ENCODE data around the gene USP49.

USP49 gene

GRCh38 chr6:41748542-41748941 lies 146.6 kb downstream of the USP49 start:
- DNase-seq = no peak

- DNase-seq = no peak
These were observed 147.1 kb downstream of the USP49 start for GRCh38 chr6:41748102-41748477.

GRCh38 chr6:41747256-41748101 lies 147.7 kb downstream of the USP49 start, which contains the start of gene PGC:
PGC (minus strand) TSS chr6:41747397; CDS start chr6:41747334, 63 bp downstream.
- DNase-seq = no peak

- no peak for DNase-seq
These were observed 149.1 kb downstream of the USP49 start for GRCh38 chr6:41746107-41746506.

- no peak for DNase-seq
These were observed 150.9 kb downstream of the USP49 start for GRCh38 chr6:41744236-41744787.

- DNase-seq = no peak
These were observed 151.6 kb downstream of the USP49 start for GRCh38 chr6:41743406-41744235.

DNA sequence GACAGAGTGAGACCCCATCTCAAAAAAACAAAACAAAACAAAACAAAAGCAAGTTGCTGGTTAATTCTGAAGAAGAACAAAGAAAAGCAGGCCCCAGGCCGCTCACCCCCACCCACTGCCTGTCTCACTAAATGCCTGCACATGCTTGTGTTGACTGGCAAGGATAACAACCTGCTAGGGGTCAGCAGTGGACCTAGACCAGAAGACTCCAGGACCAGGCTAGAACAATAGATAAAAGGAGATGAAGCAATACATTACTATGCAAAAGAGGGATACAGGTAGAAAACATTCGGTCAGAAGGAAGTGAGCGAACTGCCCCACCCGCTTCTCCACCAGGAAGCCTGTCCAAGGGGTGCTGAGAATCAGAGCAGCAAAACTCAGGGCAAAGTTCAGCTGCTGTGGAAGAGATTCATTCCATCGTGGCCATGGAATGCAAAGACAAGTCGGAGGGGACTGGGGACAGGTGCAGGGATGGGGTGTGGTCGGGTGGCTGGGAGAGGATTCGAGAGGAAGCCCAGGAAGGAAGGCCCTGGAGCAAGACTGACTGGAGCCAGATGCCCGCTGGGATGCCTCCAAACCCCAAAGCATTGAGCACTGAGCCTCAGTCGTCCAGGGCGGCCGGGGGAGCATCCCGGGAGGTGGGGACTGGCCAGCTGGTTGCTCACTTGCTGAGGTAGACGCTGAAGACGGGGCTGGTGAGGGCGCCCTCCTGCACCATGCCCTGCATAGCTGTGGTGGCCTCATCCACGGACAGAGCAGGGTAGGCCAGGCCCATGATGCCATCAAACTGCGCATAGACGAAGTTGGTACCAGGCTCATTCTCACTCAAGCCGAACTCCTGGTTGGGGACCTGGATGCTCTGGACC lies 153.3 kb downstream of the USP49 start:
- no peak for DNase-seq

DNA sequence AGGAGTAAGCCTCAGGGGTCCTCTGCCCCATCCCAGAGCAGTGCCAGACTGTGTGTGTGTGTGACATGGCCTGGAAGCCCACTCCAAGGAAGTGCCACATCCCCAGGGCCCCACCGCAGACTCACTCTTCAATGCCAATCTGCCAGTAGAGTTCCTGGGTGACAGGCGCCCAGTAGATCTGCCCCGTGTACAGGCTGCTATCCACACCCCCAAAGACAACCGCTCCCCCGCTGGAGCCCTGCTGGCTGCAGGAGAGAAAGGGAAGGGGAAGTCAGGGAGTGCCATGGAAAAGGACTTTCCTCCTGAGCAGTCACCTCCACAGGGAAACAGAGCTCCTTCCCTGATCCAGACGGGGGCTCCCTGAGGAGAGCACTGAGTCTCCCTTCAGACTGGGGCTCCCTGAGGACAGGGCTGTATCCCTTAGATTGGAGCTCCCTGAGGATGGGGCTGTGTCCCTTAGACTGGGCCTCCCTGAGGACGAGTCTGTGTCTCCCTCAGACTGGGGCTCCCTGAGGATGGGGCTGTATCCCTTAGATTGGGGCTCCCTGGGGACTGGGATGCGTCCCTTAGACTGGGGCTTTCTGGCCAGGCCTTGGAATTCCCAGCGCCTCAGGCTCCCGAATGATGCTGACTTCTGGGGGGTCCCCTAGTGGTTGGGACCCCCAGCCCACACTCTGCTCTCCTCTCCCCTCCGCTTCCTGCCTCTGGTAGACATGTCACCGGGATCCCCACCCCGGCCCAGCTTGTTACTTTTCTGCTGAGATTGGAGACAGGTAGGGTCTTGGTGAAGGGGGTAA lies 154.6 kb downstream of the USP49 start:
- DNase-seq = no peak

Measured in DMS53 (cell line).